Smooth muscle cell (in vitro differentiated cells): ENCODE measurements around the gene FAM151A. TPM values are rescaled to one million over a fixed set of nuclear protein-coding genes. Genes with fewer than 3 reads are reported as not detected.
A peak's percentile ranks its signal among the peaks of the same experiment; 100 is the strongest.

Source experiments
- DNase-seq: peaks from one replicate; lab custom pipeline; 2025; ENCODE audit not compliant: unreplicated experiment; lab: John Stamatoyannopoulos, UW
- H2AFZ ChIP-seq: fragments of 200-600 bp; sonication (generic); 2 replicates; pipeline ENCODE4 v1.6.0; 2016; ENCODE audit warnings: antibody characterized with exemption, low read depth, mild to moderate bottlenecking
- H3F3A ChIP-seq: fragments of 200-600 bp; sonication (generic); 2 replicates; pipeline ENCODE4 v1.6.0; 2017; ENCODE audit warnings: antibody characterized with exemption, low read depth
- H3K27ac ChIP-seq: fragments of 200-600 bp; sonication (generic); 2 replicates; pipeline ENCODE4 v1.5.1; 2016; ENCODE audit warnings: low read depth, mild to moderate bottlenecking
- H3K27me3 ChIP-seq: fragments of 200-600 bp; sonication (generic); 2 replicates; pipeline ENCODE4 v1.6.1; 2016; ENCODE audit warnings: low read depth, mild to moderate bottlenecking
- H3K36me3 ChIP-seq: fragments of 200-600 bp; sonication (generic); 2 replicates; pipeline ENCODE4 v1.5.1; 2016; ENCODE audit warnings: low read depth
- H3K4me1 ChIP-seq: fragments of 200-600 bp; sonication (generic); 2 replicates; pipeline ENCODE4 v1.5.1; 2016; ENCODE audit warnings: low read depth
- H3K4me2 ChIP-seq: fragments of 200-600 bp; sonication (generic); 2 replicates; pipeline ENCODE4 v1.6.0; 2016; ENCODE audit warnings: mild to moderate bottlenecking
- H3K4me3 ChIP-seq: fragments of 200-600 bp; sonication (generic); 2 replicates; pipeline ENCODE4 v1.5.1; 2016; ENCODE audit warnings: mild to moderate bottlenecking
- H3K79me2 ChIP-seq: fragments of 200-600 bp; sonication (generic); 2 replicates; pipeline ENCODE4 v1.6.0; 2016; ENCODE audit warnings: low read depth, mild to moderate bottlenecking
- H3K9ac ChIP-seq: fragments of 200-600 bp; sonication (generic); 2 replicates; pipeline ENCODE4 v1.6.0; 2016; ENCODE audit warnings: low read depth
- H3K9me3 ChIP-seq: fragments of 200-600 bp; sonication (generic); replicated peaks from 2 replicates; pipeline ENCODE4 v1.5.1; 2016; ENCODE audit warnings: low read depth
- H4K20me1 ChIP-seq: fragments of 200-600 bp; sonication (generic); 2 replicates; pipeline ENCODE4 v1.6.0; 2016; ENCODE audit warnings: low read depth
- WGBS: methylation state at CpG from one replicate; pipeline ENCODE4 v1.1.7; 2016; ENCODE audit warnings: low lambda C conversion rate; 5-methylcytosine and 5-hydroxymethylcytosine counted together
- polyA plus RNA-seq: library from polyadenylated mRNA; unstranded; fragments of >200 nt; fragmentation: Nextera tagmentation; extraction: Ambion mirVana; gene quantifications from 2 replicates; pipeline ENCODE4 v1.2.1, GENCODE V29; 2016
- total RNA-seq: library from RNA; depleted of rRNA; stranded (reverse); fragments of >200 nt; gene quantifications from 2 replicates; pipeline ENCODE4 v1.2.3, GENCODE V29; 2014
- TF ChIP-seq, protein P1 (sequence below): fragments of 200-600 bp; sonication (generic); IDR thresholded peaks from 2 replicates; pipeline ENCODE4 v1.5.1; 2017; ENCODE audit warnings: borderline replicate concordance, mild to moderate bottlenecking, antibody characterized with exemption; ENCODE audit not compliant: insufficient read depth, poor library complexity, severe bottlenecking

The FAM151A gene
- total RNA-seq (not detected in 2 replicates), polyA plus RNA-seq (not detected in 2 replicates)

DNA sequence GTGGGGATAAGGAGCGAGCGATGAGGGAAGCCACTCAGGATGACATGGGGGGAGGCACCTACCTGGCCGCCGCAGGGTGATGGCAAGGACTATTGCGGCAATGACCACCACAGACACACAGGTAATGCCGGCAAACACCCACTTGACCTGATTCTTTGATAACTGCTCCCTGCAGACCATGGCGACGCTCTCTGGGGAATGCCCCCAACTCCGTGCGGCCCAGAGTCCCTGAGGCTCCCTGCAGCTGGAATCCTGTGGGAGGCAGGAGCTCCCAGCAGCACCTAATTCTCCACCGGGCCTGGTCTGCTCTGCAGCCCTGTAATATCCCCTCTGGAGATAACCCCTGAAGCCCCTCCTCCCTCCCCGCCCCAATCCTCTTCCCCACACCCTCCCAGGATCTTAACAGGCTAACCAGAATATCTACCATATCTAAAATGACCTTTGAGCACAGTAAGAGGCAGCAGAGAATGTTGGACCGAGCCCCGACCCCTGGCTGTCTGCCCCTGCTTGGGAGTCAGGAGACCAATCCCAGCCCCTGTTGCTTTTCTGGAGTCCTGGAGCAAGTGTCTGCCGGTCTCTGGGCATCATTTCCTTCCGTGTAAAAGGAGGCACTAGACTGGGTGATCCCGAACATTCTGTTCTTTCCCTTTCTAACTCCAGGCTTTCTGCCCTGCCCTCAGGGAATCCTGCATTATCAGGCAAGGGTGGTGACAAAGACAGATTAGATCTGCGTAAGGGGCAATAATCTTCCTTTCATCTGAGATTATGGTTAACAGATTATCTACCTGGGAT lies at the start of gene FAM151A:
TSS of gene FAM151A (minus strand) at position 310 of the 792 bp plus-strand sequence. CDS start at position 180, 130 bp downstream.
- H3K27ac ChIP-seq = no peak within 1 kb of the TSS
- H3K4me1 ChIP-seq = no peaks in the 10 kb centered on the region
- TF ChIP-seq, protein P1, sequence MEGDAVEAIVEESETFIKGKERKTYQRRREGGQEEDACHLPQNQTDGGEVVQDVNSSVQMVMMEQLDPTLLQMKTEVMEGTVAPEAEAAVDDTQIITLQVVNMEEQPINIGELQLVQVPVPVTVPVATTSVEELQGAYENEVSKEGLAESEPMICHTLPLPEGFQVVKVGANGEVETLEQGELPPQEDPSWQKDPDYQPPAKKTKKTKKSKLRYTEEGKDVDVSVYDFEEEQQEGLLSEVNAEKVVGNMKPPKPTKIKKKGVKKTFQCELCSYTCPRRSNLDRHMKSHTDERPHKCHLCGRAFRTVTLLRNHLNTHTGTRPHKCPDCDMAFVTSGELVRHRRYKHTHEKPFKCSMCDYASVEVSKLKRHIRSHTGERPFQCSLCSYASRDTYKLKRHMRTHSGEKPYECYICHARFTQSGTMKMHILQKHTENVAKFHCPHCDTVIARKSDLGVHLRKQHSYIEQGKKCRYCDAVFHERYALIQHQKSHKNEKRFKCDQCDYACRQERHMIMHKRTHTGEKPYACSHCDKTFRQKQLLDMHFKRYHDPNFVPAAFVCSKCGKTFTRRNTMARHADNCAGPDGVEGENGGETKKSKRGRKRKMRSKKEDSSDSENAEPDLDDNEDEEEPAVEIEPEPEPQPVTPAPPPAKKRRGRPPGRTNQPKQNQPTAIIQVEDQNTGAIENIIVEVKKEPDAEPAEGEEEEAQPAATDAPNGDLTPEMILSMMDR = no peak
- no peaks in the 10 kb centered on the region for H3K9me3 ChIP-seq
- H3K36me3 ChIP-seq = no peaks in the 10 kb centered on the region
- no peaks in the 10 kb centered on the region for H3F3A ChIP-seq
- H3K4me2 ChIP-seq = no peak within 1 kb of the TSS
- no peak within 1 kb of the TSS for H2AFZ ChIP-seq
- WGBS = 77% methylated on average over 18 of the region's 18 CpGs
- no peaks in the 10 kb centered on the region for H3K79me2 ChIP-seq
- no peak within 1 kb of the TSS for H3K9ac ChIP-seq
- no peaks in the 10 kb centered on the region for H3K27me3 ChIP-seq
- H3K4me3 ChIP-seq = no peak within 1 kb of the TSS
- DNase-seq = no peak
- H4K20me1 ChIP-seq = no peaks in the 10 kb centered on the region

DNA sequence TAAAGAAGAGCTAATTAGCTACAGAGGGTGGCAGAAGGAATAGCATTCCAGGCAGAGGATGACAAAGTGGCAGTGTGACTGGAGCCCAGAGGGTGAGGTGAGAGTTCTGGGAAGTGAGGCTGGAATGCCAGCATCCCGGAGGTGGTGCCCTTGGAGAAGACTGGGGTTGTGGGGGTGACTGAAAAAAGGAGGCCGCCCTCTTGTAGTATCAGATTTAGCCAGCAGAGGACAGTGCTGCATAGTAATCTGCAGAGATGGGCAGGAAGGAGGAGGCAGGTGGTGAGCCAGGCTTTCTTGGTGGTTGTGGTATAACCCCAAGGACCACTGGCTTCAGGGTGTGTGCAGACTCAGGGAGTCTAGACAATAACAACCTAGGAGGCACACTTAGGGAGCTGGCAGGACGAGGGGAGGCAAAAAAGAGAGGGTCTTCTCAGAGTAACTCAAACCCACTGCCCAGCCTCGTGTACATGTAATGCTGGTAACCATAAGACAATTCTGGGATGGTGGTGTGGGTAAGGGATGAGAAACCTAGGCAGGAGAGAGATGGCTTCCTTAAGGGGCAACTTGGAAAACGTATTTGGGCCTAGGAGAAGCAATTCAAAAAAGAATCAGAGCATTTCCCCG lies 48.8 kb upstream of the FAM151A start:
- Histone ChIP-seq H2AFZ (no peak overlapping the region), H3K9ac (no peak overlapping the region), H3K4me1 (no peaks in the 10 kb centered on the region), H3F3A (no peaks in the 10 kb centered on the region), H3K27me3 (peaks cover 4% of the 10 kb centered on the region), H3K79me2 (no peaks in the 10 kb centered on the region), H3K36me3 (no peaks in the 10 kb centered on the region), H3K4me3 (no peak overlapping the region), H4K20me1 (no peaks in the 10 kb centered on the region), H3K27ac (no peak overlapping the region), H3K9me3 (no peaks in the 10 kb centered on the region), H3K4me2 (no peak overlapping the region)
- no peak for DNase-seq
- WGBS = 37% methylated on average over 6 of the region's 6 CpGs
- TF ChIP-seq, protein P1 = peak; percentile 61

DNA sequence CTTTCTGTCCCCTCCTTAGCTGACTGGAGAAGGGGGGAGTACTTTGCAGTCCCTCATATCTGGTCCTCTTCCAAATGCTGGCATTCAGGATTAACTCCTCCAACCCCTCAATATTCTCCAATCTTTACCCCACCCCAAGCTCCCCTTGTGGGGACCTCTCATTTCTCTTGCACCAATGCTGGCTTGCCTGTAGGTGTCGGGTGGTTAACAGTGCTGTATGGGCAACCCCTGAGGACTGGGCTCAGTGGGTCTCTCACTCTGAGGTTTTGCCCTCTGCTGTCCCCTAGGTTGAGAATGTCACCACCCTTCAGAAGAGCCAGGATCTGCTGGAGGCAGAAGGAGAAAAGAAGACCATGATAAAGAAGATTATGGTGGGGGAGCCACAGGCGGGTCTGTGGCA lies 45.2 kb upstream of the FAM151A start:
- TF ChIP-seq, protein P1 = no peak

More for the DNA sequence above, 45.2 kb upstream of the FAM151A start:
- Histone ChIP-seq H4K20me1 (no peaks in the 10 kb centered on the region), H3F3A (no peaks in the 10 kb centered on the region), H3K36me3 (no peaks in the 10 kb centered on the region), H3K27ac (no peak overlapping the region), H3K4me1 (no peaks in the 10 kb centered on the region), H3K4me2 (no peak overlapping the region), H3K27me3 (peaks cover 4% of the 10 kb centered on the region), H2AFZ (no peak overlapping the region), H3K79me2 (no peaks in the 10 kb centered on the region), H3K9me3 (no peaks in the 10 kb centered on the region), H3K4me3 (no peak overlapping the region), H3K9ac (no peak overlapping the region)
- DNase-seq = no peak
- 83% methylated on average over 2 of the region's 2 CpGs for WGBS
